ENCODE measurements around the gene RGSL1. TPM values are rescaled to one million over a fixed set of nuclear protein-coding genes. Genes with fewer than 3 reads are reported as not detected.

RGSL1 gene
- polyA plus RNA-seq, 1 donor from 2014 or later = not detected

DNA sequence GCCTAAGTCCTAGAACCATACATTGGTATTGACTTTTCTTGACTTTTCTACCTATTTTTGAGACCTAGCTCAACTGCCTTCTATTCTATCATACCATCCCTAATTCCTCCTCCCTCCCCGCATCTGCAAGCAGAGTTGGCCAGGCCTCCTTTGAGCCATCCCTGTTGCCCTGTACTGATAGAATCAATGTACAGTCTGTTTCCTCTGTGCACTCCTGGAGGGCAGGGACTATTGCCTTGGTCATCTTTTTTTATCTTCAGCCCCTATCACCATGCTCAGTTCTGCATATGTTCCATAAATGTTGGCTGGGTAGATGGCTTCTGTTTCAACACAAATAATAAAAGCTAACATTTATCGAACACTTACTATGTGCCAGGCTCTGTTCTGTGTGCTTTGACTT, 158.3 kb downstream of the RGSL1 start:
- TF ChIP-seq RAD21 (conservative IDR thresholded peaks at IDR 0.05) (no peak), SMC3 (conservative IDR thresholded peaks at IDR 0.05; ENCODE audit: poor library complexity) (no peak), EZH2 (IDR thresholded peaks at IDR 0.05; ENCODE audit: borderline replicate concordance, insufficient read depth, low read length, poor library complexity, severe bottlenecking) (no peak), TAF1 (IDR thresholded peaks at IDR 0.05; ENCODE audit: low read depth) (no peak), POLR2AphosphoS5 (IDR thresholded peaks at IDR 0.05) (no peak), EP300 (conservative IDR thresholded peaks at IDR 0.05; ENCODE audit: poor library complexity, severe bottlenecking) (no peak), MXI1 (conservative IDR thresholded peaks at IDR 0.05; ENCODE audit: poor library complexity, severe bottlenecking) (no peak)
- TF ChIP-seq, protein P1, sequence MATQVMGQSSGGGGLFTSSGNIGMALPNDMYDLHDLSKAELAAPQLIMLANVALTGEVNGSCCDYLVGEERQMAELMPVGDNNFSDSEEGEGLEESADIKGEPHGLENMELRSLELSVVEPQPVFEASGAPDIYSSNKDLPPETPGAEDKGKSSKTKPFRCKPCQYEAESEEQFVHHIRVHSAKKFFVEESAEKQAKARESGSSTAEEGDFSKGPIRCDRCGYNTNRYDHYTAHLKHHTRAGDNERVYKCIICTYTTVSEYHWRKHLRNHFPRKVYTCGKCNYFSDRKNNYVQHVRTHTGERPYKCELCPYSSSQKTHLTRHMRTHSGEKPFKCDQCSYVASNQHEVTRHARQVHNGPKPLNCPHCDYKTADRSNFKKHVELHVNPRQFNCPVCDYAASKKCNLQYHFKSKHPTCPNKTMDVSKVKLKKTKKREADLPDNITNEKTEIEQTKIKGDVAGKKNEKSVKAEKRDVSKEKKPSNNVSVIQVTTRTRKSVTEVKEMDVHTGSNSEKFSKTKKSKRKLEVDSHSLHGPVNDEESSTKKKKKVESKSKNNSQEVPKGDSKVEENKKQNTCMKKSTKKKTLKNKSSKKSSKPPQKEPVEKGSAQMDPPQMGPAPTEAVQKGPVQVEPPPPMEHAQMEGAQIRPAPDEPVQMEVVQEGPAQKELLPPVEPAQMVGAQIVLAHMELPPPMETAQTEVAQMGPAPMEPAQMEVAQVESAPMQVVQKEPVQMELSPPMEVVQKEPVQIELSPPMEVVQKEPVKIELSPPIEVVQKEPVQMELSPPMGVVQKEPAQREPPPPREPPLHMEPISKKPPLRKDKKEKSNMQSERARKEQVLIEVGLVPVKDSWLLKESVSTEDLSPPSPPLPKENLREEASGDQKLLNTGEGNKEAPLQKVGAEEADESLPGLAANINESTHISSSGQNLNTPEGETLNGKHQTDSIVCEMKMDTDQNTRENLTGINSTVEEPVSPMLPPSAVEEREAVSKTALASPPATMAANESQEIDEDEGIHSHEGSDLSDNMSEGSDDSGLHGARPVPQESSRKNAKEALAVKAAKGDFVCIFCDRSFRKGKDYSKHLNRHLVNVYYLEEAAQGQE (IDR thresholded peaks at IDR 0.05; ENCODE audit: borderline replicate concordance) = no peak
- TF ChIP-seq, protein P2, sequence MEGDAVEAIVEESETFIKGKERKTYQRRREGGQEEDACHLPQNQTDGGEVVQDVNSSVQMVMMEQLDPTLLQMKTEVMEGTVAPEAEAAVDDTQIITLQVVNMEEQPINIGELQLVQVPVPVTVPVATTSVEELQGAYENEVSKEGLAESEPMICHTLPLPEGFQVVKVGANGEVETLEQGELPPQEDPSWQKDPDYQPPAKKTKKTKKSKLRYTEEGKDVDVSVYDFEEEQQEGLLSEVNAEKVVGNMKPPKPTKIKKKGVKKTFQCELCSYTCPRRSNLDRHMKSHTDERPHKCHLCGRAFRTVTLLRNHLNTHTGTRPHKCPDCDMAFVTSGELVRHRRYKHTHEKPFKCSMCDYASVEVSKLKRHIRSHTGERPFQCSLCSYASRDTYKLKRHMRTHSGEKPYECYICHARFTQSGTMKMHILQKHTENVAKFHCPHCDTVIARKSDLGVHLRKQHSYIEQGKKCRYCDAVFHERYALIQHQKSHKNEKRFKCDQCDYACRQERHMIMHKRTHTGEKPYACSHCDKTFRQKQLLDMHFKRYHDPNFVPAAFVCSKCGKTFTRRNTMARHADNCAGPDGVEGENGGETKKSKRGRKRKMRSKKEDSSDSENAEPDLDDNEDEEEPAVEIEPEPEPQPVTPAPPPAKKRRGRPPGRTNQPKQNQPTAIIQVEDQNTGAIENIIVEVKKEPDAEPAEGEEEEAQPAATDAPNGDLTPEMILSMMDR (IDR thresholded peaks at IDR 0.05; ENCODE audit: poor library complexity, severe bottlenecking) = no peak
- H2AFZ ChIP-seq (ENCODE audit: low read depth, low read length) = no peak overlapping the region
- no peaks in the 10 kb centered on the region for H3F3A ChIP-seq (ENCODE audit: insufficient read depth, low read length, poor library complexity, severe bottlenecking)

DNA sequence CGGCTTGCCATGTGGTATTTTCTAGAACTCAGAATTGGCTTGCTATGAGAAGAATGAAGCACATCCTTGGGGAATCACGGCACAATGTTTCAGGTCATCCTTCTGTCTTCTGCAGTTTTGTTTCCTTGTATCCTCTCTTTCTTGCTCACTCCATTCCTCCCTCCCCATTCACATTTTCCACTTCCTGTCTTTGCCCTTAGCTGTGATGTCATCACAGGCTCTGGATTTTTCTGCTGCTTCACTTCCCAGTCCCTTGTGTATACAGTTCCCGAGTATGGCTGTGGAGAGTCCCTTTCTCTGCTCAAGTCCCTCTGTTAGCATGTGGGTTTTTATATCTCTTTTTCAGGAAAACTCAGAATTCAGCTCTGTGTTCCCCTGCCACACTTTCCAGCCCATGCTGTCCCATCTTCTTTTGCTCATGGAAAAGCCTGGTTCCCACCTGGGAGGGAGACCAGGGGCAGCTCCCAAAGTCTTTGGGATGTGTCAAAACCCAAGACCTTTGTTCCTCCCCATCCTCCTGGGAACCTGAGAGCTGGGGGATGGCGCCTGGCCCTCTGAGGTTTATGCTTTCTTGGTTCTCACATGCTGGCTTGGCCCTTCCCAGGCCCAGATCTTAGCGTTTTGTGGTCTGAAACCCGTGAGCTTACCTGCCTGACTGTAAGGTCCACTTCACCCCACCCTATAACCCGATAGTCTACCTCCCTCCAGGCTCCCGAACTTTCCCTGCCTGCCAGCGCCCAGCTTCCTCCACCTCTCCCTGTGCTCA, 159.1 kb downstream of the RGSL1 start:
- TF ChIP-seq POLR2AphosphoS5 (IDR thresholded peaks at IDR 0.05) (no peak), EZH2 (IDR thresholded peaks at IDR 0.05; ENCODE audit: borderline replicate concordance, insufficient read depth, low read length, poor library complexity, severe bottlenecking) (no peak), EP300 (conservative IDR thresholded peaks at IDR 0.05; ENCODE audit: poor library complexity, severe bottlenecking) (no peak), MXI1 (conservative IDR thresholded peaks at IDR 0.05; ENCODE audit: poor library complexity, severe bottlenecking) (no peak), SMC3 (conservative IDR thresholded peaks at IDR 0.05; ENCODE audit: poor library complexity) (no peak), RAD21 (conservative IDR thresholded peaks at IDR 0.05) (no peak), TAF1 (IDR thresholded peaks at IDR 0.05; ENCODE audit: low read depth) (no peak)
- TF ChIP-seq, protein P2 (IDR thresholded peaks at IDR 0.05; ENCODE audit: poor library complexity, severe bottlenecking) = no peak
- TF ChIP-seq, protein P1 (IDR thresholded peaks at IDR 0.05; ENCODE audit: borderline replicate concordance) = no peak
- no peak overlapping the region for H3K27ac ChIP-seq (ENCODE audit: low read length)
- H3K79me2 ChIP-seq (replicated peaks; ENCODE audit: insufficient read depth, low read length) = no peaks in the 10 kb centered on the region

More for the DNA sequence above, 158.3 kb downstream of the RGSL1 start:
- no peaks in the 10 kb centered on the region for H3K9me2 ChIP-seq (ENCODE audit: insufficient read depth, low read length)
- H3K9ac ChIP-seq (ENCODE audit: low read length) = no peak overlapping the region
- H3K9me3 ChIP-seq (ENCODE audit: low read length) = no peaks in the 10 kb centered on the region
- no peak overlapping the region for H3K4me3 ChIP-seq (ENCODE audit: low read length)
- H3K79me2 ChIP-seq (replicated peaks; ENCODE audit: insufficient read depth, low read length) = no peaks in the 10 kb centered on the region
- no peak overlapping the region for H3K4me2 ChIP-seq (ENCODE audit: low read length)
- no peak overlapping the region for H3K27ac ChIP-seq (ENCODE audit: low read length)
- no peaks in the 10 kb centered on the region for H4K20me1 ChIP-seq (ENCODE audit: insufficient read depth)
- no peaks in the 10 kb centered on the region for H3K36me3 ChIP-seq (ENCODE audit: insufficient read depth, low read length)
- peaks cover 17% of the 10 kb centered on the region for H3K27me3 ChIP-seq (ENCODE audit: insufficient read depth, low read depth, low read length)

More for the DNA sequence above, 159.1 kb downstream of the RGSL1 start:
- no peaks in the 10 kb centered on the region for H4K20me1 ChIP-seq (ENCODE audit: insufficient read depth)
- H3K9me3 ChIP-seq (ENCODE audit: low read length) = no peaks in the 10 kb centered on the region
- no peaks in the 10 kb centered on the region for H3K36me3 ChIP-seq (ENCODE audit: insufficient read depth, low read length)
- no peak overlapping the region for H2AFZ ChIP-seq (ENCODE audit: low read depth, low read length)
- peaks cover 12% of the 10 kb centered on the region for H3K27me3 ChIP-seq (ENCODE audit: insufficient read depth, low read depth, low read length)
- H3F3A ChIP-seq (ENCODE audit: insufficient read depth, low read length, poor library complexity, severe bottlenecking) = no peaks in the 10 kb centered on the region
- H3K9ac ChIP-seq (ENCODE audit: low read length) = no peak overlapping the region
- H3K9me2 ChIP-seq (ENCODE audit: insufficient read depth, low read length) = no peaks in the 10 kb centered on the region
- H3K4me2 ChIP-seq (ENCODE audit: low read length) = no peak overlapping the region
- no peak overlapping the region for H3K4me3 ChIP-seq (ENCODE audit: low read length)

All from neural cell (in vitro differentiated cells).